Measurements from ENCODE around the gene CERS3.
A peak's percentile ranks its signal among the peaks of the same experiment; 100 is the strongest.
"Not testable (repeated sequence)": the region's sequence is repeated elsewhere in the genome, so short reads cannot be mapped to it uniquely, and the experiment has no call there.

CERS3 gene

GRCh38 chr15:100464888-100465287, 63.9 kb downstream of the CERS3 start:
- no peak for DNase-seq (ENCODE audit: low read depth, low spot score)

GRCh38 chr15:100464256-100464655, 64.5 kb downstream of the CERS3 start:
- no peak for DNase-seq (ENCODE audit: low read depth, low spot score)

DNA sequence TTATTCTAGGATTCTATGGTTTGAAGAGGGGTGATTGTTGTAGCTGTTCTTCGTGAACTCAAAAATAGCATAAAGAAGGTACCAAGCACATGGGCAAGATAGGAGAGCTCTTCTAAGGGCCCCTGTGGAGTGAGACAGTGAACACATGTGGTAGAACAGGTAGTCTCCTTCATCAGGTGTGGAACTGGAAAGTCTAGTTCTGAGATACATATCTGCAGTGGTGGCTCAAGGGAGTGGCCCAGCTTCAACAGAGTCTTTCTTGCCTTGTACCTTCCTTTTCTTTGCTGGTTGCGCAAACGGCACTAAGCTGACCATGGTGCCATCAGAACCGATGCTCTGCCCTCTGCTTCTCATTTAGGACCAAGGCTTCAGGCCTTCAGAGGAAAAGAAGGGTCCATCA, 65.2 kb downstream of the CERS3 start:
- DNase-seq (ENCODE audit: low read depth, low spot score): no peak

- DNase-seq (ENCODE audit: low read depth, low spot score): no peak
Measured at GRCh38 chr15:100461049-100461448, 67.7 kb downstream of the CERS3 start.

GRCh38 chr15:100457201-100457600, 71.5 kb downstream of the CERS3 start:
- DNase-seq (ENCODE audit: low read depth, low spot score): peak; percentile 49

GRCh38 chr15:100454148-100454547, 74.6 kb downstream of the CERS3 start:
- no peak for DNase-seq (ENCODE audit: low read depth, low spot score)

GRCh38 chr15:100448481-100448880, 80.3 kb downstream of the CERS3 start:
- no peak for DNase-seq (ENCODE audit: low read depth, low spot score)

GRCh38 chr15:100441063-100441462, 87.7 kb downstream of the CERS3 start:
- not testable (repeated sequence) for DNase-seq (ENCODE audit: low read depth, low spot score)

- no peak for DNase-seq (ENCODE audit: low read depth, low spot score)
Measured at GRCh38 chr15:100439514-100439913, 89.2 kb downstream of the CERS3 start.

- DNase-seq (ENCODE audit: low read depth, low spot score): peak; percentile 35
Measured at GRCh38 chr15:100438570-100438969, 90.2 kb downstream of the CERS3 start.

DNA sequence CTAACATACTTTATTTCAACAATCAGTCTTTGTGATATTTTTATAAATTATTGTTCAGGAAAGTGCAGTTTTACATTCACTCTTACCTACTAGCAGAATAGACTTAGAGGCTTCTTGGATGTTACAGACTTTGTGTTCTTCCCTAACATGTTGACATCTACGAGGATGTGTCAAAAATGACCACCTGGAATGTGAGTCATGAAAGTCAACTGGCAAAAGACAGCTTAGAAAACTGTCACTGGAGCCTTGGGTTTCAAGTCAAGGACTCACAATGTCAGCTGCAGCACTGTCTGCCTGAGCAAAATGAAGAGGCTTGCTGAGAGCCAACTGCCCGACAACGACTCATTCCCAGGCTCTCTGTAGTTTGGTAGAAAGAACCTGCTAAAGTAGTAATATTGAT, 91.5 kb downstream of the CERS3 start:
- no peak for DNase-seq (ENCODE audit: low read depth, low spot score)

DNA sequence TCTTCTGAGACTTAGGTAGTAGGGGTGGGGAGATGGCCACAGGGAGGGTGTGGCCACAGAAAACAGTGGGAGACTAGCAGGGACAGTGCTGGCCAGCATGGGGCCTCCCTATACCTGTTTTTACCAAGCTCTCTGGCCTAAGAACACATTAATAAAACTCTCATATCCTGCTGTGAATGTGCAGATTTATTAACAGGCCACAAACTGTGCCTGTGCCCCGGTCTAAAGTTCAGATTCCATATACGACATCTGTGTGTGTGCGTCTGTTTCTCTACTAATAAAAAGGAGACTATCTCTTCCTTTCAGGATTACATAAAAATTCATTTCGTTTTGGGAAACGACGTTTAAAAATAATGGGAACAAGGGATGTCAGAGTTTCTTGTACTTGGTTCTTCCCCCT, 94.2 kb downstream of the CERS3 start:
- no peak for DNase-seq (ENCODE audit: low read depth, low spot score)

GRCh38 chr15:100434038-100434437, 94.7 kb downstream of the CERS3 start:
- DNase-seq (ENCODE audit: low read depth, low spot score): no peak

DNA sequence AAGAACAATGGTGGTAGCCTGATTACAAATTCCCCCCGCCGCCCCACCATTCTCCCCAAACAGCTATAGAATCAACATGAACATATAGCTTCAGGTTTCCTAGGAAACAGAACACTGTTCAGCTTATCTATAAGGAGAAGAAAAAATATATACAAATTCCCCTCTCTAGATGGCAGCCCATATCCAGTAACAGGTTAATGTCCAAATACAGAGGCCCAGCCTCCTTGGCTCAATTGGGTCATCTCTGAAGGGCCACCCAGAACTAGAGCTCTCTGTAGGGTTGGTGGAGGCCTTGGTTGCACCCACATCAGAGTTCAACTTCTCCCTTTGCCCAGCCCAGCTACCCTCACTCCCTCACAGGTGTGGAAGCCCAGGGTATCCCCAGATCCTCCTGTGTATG, 95.4 kb downstream of the CERS3 start:
- DNase-seq (ENCODE audit: low read depth, low spot score): no peak

GRCh38 chr15:100430411-100430810, 98.3 kb downstream of the CERS3 start:
- DNase-seq (ENCODE audit: low read depth, low spot score): no peak

DNA sequence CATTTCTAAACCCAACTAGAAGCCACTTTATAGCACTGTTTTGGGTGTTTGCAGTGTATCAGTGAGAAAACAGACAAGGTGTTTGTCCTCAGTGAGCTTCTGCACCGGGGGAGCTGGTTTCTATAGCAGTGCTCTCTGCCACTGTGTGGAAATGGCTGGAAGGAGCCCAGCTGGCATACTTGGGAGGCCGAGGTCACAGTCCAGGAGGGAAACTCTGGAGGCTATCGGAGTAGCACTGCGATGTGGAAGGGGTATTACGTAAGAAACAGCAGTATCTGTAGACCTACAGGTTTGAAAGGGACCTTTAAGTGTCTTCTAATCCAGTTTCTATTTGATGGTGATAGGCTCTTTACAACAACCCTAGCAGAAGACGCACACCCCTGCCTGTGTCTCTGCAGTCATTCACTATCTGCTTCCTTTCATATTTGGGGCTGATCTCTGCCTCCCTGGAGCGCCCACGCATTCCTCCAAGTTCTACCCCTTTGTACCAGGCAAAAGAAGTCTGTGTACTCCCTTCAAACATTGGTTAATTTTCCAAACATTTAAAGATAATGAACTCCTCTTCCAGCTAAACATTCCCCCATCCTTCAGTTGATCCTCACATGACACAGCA, 99.5 kb downstream of the CERS3 start:
- DNase-seq (ENCODE audit: low read depth, low spot score): no peak

DNA sequence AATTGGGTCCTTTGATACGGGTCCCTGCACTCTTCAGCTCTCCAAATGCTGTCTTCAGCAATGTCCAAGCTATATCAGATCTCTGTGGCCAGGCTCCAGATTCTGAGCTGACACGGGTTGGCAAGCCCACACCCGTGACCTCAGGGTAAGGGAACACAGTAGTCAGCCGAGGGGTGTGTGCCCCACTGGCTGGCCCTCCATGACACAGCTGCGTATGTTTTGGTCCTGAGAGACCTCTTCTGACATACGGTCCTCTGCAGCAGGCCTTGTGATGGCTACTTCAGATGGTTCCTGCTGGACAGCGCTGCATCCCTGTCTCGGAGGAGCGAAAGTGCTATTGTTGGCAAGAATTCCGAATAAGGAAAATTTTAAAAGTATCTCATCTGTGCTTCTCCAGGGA, 101.8 kb downstream of the CERS3 start:
- no peak for DNase-seq (ENCODE audit: low read depth, low spot score)

DNA sequence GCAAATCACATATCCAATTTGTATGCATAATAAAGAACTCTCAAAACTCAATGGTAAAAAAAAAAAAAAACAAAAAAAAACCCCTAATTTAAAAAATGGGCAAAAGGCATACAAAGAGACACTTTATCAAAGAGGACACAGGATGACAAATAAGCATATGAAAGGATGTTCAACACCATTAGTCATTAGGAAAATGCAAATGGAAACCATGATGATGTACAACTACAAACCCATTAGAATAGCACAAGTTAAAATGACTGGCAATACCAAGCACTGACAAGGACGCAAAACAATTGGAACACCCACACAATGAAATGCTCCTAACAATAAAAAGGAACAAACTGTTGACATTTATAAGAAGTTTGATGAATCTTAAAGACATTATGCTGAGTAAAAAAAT, 123.6 kb downstream of the CERS3 start:
- DNase-seq (ENCODE audit: low read depth, low spot score): no peak

DNA sequence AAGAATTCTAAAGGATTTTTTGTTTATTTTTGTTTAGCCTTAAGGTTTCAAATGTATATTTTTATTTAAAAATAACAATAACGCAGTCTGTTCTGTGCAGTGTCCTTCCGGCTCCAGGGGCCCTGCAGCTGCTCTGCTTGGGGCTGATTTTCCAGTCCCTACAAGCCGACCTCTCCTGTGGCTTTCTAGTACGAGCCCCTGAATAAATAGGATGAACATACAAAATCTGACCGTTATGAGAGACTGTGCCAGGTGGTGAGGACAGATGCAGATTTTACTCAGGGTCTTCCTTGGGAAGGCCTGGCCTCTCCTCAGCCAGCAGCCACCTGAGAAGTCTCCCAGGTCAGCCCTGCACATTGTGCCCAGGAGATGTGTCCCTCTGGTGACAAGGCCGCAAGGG, 127.8 kb downstream of the CERS3 start:
- no peak for DNase-seq (ENCODE audit: low read depth, low spot score)

DNA sequence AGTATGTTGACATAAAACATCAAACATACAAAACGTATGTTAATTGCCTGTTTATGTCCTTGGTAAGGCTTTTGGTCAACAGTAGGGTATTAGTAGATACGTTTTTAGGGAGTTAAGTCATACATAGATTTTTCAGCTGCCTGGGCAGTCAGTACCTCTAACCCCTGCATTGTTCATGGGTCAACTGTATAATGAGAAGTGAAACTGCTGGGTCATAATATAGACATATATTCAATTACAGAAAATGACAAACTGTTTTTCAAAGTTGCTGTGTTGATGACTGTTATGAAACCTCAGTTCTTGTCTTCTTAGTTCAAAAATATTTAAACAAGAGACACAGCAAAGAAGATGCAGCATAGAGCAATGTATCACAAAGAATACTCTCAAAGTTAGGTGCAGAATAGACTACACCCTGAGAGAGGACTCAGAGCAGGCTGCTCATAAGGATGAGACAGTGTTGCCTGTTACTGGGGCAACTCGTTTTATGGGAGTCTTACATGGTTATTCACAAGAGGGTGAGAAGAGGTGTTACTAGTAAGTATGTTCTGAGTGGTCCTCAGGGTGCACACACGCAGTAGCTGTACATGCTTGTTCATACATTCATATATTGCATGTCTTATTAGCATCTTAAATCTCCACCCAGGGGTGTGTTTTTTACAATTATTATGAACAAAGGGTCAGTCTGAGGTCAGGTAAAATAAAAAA, 133.9 kb downstream of the CERS3 start:
- no peak for DNase-seq (ENCODE audit: low read depth, low spot score)

- DNase-seq (ENCODE audit: low read depth, low spot score): no peak
Measured at GRCh38 chr15:100393008-100393407, 135.7 kb downstream of the CERS3 start.

- no peak for DNase-seq (ENCODE audit: low read depth, low spot score)
Measured at GRCh38 chr15:100385300-100386050, 143.3 kb downstream of the CERS3 start.

GRCh38 chr15:100384108-100384410, 144.7 kb downstream of the CERS3 start:
- no peak for DNase-seq (ENCODE audit: low read depth, low spot score)
